HG02852 (cell line): ENCODE results near the gene MTCL3.
A peak's percentile ranks its signal among the peaks of the same experiment; 100 is the strongest.

Source experiments
- ATAC-seq: cut with Tn5 transposase; IDR thresholded peaks from one replicate; pipeline ENCODE4 v1.9.1; 2021; ENCODE audit warnings: mild to moderate bottlenecking, moderate library complexity; ENCODE audit not compliant: unreplicated experiment

The MTCL3 gene

DNA sequence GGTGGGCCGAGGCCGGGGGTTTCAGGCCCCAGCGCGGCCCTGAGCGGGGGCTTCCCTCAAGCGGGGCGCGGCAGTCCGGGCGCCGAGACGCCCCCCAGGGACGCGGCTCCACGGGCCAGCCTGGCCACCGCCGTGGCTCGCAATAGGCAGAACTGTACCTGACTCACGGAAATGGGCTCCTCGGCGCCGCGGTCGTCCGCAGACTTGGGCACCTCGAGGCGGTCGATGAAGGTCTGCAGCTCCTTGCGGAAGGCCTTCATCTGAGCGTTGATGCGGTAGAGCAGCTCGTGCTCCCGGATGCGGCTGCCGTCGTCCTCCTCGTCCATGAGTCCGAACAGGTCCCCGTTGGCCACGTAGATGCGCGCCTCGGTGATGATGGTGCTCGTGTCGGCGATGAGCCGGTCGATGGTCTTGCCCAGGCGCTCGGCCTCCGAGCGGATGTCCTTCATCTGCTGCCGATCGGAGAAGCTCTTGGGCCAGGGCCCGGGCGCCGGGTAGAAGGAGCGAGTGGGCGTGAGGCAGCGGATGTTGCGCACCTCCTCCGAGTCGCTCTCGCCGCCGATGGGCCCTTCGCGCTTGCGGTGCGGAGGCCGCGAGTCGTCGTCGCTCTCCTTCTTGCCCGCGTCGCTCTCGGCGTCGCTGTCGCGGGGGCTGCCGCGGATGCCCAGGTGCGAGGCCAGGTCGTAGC lies 43.9 kb downstream of the MTCL3 start:
- no peak for ATAC-seq

DNA sequence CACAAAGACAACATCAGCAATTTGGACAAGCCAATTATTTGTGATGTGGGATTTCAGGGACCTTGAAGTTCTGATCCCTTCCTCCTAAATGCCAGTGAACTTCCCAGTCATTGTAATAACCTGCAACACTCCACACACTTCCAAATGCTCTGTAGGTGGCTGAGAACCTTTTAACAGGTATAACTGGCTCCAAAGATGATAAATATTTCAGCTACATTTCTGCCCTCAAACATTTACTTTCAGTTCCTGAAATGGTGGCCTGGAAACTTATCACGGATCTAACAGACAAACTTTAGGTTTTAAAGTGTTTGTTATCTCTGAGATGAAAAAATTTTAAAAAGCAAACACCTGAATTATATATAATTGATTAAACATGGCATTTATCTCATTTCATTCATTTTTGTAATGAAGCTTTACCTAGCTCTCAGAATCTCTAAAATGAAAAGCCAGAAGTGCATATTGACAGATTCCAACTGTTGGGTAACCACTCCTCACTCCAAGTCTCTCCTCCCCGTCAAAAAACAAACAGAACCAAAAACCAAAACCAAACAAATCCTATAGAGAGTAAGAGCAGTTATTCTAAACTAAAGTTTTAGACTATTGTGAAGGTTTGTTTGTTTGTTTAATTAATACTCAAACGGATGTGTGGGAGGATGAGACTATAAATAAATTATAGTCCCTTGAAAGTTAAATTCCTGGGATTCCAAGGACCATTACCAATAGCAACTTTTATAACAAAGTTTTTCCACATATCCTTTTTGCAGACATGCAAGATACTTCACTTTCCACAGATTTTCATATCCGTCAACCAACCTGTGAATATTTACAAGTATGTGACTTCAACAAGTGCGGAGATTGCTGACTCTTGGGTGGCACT lies 47.5 kb downstream of the MTCL3 start:
- ATAC-seq = no peak

DNA sequence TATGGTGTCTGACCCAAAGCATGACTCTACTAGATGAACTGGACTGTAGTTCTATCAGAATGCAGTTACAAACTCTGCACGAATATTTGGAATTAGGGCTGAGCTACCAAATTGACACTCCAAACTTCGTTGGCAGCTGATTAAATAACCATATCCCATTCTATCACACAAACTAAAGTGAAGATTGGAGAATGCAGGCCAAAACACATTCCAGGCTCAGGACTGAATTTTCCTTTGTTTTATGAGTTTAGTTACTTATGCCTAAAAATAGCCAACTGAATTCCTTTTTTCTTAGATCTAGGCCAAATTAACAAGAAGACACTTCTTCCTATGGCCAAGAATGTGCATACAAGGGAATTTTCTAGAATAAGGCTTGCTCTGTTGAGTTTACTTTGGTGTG lies 50.2 kb downstream of the MTCL3 start:
- ATAC-seq = no peak

DNA sequence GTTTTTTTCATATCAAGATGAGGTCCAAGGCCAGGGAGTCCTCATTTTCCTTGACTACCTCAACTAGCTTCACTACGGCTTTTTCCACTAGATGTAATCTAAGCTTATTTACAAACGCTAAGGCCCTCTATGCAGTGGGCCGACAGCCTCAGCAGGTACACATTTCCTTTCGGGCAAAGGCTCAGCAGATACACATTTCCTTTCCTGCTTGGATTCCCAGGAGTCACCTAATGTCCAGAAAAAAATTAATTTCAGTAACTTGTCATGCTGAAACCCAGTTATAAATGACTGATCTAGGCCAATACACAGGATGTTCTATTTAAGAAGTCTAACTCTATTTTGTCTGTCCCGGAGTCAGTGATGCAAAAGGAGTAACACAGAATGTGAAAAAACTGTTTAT lies 52.7 kb downstream of the MTCL3 start:
- no peak for ATAC-seq

DNA sequence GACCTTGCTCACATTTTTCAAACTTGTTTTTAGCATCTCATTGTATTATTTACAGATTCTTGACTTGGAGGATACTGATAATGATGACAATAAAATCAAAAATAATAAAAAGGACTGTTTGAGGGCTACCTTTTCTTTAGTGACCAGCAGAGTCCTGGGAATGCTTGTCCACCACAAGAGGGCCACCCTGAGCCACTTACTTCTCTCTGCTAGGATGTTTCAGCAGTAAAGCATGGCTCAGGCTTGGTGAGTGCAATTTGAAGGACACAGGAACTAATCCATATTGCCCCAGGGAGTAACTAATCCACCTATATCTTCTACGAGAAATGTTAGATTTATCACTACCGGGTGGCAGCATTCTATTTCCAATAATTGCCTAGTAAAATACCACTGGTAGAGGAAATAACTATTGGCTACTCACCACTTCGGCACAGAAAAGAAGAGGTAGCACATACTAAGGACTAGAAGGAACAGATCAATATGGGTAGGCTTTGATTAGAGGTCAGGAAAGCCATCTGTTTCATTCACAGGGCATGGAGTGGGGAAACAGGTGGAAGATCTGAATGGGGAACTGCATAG lies 54.2 kb downstream of the MTCL3 start:
- peak; percentile 95 for ATAC-seq

DNA sequence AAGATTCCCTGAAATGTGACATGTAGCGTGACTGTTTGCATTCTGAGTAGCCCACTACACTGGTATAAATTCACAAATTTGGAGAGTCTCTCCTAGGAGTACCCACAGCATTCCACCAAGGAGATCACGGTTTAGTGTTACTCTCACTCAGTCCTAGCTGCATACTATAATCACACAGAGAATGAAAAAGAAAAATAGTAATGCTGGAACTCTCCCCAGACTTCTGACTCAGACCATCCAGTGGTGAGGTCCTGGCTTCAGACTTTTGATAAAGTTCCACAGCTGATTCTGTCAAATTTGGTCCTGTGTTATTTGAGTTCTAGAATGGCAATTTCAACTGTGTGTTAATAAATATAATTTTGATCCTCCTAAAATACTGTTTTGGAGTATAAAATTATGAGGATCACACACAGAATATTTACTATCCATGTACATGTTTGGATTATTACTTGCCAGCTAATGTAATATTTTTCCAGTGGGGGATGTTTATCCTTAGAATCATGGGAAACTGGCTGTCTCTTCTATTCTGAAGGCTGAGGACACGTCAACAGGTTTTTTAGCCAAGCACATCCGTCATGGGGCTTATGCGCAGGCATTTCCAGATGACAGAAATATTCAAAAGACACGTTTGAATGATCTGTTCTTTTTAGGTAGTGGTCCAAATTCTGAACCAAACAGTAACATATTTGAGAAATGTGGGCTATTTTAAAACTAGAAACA lies 54.8 kb downstream of the MTCL3 start:
- ATAC-seq = no peak

DNA sequence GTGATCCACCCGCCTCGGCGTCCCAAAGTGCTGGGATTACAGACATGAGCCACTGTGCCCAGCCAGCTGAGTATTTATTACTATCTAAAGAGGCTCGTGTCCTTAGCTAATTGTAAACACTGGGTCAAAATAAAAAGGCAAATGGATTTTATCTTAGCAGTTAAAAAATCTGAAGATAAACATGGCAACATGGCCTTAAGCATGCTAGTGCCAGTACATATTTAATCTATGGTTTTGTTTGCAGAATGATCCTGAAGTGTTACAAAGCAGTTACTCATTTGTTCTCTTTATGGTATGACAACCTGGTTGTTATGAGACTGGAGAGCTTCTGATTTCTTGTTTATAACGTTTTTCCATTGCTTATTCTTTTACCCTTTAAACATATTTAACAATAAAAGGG lies 56.1 kb downstream of the MTCL3 start:
- no peak for ATAC-seq

DNA sequence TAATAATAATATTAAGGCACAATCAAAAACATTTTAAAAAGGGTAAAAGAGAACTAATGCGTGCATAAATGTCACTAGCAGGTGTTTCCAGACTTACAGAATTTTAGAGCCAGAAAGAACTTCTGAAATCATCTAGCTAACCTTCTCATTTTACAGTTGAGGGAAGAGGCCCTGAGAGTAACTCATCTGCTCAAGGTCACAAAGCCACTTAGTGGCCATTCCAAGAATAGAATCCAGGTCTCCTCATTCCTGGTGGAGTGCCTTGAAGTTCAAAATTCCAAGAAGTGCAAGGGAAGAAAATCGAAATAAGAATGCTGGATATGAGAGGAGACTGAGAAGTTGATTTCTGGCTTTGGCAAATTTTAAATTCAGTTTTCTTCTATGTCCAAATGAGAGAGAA lies 56.8 kb downstream of the MTCL3 start:
- ATAC-seq = no peak

DNA sequence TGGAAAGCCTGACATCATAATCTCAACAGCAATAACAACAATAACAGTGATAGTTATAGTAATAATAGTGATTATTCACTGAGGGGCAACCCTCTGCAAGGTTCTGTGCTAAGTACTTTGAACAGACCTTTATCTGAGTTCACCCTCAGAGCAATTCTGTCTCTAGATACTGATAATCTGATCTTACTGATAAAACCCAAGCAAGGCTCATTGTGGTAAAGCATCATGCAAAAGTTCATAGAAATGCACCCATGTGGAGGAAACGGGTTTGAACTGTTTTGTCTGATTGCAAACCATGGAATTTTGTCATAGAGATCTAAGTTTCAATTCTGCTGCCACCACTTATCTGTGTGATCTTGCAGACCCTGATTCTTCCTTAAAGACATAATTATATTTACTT lies 58.7 kb downstream of the MTCL3 start:
- ATAC-seq = no peak

DNA sequence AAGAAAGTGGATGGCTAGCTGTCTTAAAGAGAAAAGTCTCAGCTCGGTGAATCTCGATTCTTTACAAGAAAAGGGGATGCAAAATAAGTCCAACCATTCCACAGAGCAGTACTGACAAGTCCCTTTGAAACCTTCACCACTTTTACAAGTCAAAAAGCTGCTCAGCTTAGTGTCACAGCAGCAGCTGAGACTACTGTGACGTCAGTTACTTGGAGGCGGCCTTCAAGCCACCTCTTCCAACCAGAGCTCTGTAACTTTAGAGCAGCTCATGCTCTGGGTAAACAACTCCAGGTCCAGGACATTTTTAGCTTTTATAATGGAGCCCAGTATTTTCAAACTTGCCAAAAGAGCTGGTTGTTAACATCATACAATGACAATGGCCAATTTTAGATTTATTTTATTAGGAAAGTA lies 59.9 kb downstream of the MTCL3 start, which contains the start of gene KIAA0408:
Gene KIAA0408 (minus strand): TSS at position 159 of the 411 bp plus-strand sequence. CDS start 5,408 bp downstream, outside the sequence.
- no peak for ATAC-seq

DNA sequence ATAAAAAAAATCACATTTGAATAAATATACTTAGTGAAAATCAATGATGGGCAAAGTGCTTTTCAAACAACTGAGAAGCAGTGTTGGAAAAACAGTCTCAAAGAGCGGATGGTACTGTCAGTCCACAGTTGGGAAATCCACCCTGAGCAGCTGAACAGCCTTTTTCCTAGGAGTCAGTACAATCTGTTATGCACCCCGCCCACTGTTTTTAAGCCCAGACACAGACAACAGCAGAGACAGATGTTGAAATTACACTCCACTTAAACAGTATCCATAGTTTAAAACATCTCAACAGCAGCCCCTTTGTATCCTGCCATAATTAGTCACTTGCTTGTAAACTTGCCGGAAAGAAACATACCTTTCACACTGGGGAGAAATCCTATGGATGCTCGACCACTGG lies 60.3 kb downstream of the MTCL3 start:
- ATAC-seq = no peak

DNA sequence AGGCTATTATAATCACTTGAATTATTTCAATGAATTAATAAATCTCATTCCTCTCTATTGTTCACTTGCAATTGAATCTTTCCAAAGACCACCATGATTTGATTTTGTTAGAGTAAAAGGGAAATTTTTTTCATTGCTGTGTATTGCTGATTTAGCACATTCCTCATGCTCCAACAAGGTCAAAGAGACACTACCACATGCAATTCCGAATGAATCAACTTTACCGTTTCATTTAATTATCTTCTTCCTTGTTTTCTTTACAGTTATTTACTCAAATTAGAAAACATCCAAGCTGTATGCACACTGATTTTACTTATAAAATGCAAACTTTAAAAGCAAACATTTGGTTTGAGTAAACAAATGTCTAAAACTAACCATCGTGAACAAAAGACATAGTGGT lies 60.9 kb downstream of the MTCL3 start:
- no peak for ATAC-seq

DNA sequence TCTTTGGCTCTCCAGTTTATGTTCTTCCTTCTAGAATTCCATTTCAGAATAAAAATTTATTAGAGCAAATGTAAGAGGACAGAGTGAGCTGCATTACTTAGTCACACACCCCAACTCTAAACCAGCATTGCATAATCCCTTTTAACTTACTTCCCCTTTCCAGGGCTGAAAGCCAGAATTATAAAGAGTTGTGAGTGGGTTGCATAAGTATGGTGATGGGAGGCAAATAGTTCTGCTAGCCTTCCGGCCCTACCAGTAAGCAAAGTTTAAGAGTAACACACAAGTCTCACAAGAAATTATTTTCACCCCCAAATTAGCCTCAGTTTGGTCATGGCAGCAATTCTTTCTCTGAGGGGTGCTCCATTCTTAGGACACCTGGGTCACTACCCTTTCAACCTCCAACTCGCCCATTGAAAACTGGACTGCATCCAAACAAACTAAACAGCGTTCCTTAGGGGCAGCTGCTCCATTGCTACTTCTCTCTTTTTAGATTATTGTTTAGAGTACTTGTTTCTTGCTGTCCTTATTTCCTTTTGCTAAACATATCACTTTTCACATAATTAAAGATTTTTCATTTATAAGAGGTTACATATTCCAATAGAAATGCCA lies 61.6 kb downstream of the MTCL3 start:
- ATAC-seq = no peak

DNA sequence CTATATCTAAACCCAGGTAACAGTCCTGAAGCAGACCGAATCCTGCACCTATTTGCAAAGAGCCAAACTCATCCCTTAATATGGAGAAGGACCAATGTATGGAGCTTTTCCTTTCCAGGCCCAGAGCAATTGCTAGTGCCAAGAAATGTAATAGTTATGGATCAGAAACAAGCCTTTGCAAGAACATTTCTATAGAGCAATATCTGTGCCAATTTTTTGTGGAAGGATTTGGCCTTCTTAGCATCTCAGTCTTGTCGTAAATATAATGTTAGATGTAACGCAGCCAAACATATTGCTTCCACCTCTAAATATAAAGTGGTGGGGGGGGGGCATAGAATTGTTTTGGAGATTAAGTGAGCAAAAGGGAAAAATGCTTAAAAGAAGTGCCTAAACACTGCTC lies 62.7 kb downstream of the MTCL3 start:
- no peak for ATAC-seq

DNA sequence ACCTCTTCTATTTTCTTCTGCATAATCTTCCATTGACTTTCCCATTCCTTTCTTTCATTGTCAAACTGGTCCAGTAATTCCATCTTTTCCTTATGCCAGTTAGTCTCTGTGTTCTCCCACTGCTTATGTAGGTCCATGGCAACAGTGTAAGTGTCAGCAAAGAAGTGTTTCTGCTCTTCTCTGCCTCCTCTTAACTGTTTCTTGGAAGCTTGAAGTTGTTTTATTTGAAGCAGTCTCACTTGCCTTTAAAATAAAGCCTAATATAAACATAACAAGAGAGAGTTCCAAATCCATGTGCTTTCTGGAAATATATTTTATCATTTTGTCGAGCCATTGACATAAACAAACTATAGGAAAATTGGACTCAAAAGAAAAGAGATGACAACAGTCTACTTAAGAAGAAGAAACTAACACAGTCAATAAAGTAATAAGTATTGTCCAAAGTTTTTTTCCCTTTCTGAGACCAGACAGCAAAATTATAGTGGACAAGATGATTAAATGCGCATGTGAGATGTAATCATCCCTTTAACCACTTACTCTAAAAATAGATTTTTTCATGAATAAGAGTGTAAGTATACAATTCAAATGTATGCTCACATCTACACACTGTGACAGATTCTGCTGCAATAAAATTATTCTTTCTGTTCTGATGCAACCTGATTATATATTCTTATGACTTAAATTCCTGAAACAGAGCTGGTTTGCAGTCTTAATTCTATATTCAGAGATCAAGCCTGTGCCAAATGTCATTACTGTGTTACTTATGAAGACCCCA lies 65.1 kb downstream of the MTCL3 start:
- no peak for ATAC-seq

DNA sequence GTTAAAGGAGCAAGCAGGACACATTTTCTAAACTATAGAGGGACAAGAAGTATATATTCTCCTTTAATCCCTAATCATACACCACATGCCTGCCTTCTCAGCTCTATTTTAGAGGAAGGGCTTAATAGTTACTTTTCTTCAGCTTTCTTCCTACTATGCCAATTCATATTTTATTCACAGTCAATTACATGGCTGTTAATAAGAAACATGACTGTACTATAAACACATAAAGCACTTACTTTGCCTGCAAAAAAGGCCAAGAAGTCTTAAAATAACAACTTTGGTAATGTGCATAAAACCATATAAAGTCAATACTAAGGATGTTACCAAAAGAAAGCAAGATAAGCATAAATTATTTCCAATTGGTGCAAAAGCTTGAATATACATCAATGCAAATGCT lies 66.3 kb downstream of the MTCL3 start:
- no peak for ATAC-seq

DNA sequence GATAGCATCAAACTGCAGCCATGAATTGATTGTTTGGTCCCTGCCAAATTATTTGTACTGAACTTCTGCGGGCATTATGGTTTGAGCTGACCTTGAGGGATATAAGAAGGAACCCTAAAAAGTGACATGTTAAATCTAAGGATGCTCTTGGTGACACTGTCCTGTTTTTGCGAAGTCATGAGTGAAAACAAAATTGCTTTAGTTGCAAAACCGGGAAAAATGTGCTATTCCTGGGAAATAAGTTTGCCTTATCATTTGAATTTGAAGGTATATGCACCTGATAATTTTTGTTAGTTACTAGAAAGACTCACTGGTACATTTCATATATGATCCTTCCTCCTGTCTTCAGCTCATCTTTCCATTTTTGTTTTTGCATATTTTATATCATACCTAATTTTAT lies 67.7 kb downstream of the MTCL3 start:
- ATAC-seq = no peak

DNA sequence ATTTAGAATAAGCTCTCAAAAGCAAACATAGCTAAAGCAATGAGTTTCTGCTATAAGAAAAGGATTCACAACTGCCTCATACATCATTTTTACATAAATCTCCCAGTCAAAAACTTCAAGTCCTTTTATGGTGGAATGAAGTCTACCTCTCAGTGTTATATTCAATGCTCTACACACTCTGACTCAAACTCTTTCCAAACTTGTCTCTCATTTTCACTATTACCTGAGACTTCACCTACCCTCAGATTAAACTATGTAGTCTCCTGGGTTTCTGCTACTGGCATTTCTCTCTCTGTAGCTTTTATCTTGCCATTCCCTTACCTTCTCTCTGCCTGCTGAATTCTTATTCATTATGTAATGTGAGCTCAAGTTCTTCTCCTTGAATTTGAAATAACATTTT lies 71.4 kb downstream of the MTCL3 start:
- no peak for ATAC-seq

DNA sequence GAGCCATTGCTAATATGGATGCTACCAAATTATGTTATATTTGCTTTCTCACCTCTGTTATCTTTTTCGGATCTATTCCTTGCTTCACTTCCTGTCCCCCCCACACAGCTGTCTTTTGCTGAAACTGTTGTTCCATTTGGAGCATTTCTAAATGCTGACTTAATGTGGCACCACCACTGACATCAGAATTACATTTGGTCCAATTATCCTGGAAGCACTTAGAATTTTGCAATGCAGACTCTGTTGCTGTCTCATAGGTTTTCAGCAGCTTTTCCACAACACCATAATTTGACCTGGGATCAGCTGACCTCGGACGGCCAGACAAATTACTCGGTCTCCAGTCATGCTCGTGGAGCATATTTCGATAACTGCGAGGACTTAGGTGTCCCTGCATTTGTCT lies 72.8 kb downstream of the MTCL3 start:
- ATAC-seq = no peak

DNA sequence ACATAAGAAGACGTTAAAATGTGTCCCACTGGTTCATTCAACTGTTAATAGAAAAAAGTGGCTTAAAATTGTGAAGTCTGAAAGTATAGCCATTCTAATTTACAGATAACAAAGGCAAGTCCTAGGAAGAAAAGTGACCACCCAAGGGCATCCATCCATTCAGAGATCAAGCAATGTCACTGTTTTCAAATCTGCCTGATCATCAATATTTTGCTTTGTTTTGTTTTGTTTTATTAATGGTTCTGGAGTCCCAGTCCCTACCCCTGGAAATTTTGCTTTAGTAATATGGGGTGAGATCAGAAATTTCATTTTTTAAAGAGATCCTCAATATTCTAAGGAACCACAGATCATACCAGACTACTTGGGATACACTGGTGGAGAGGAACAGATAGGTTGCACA lies 77.3 kb downstream of the MTCL3 start:
- ATAC-seq = no peak
